ENCODE measurements around the gene AGAP1.

AGAP1 gene

GRCh38 chr2:235498541-235498940, 4.7 kb downstream of the AGAP1 start:
- Histone ChIP-seq H3K27me3 (ENCODE audit: control insufficient read depth, insufficient read depth, low read length, poor library complexity, severe bottlenecking) (peaks cover 4% of the 10 kb centered on the region), H3K27ac (ENCODE audit: insufficient read depth, low read depth, low read length, poor library complexity, severe bottlenecking) (no peak overlapping the region), H3K4me1 (ENCODE audit: control insufficient read depth, insufficient read depth, low read length) (peaks cover 49% of the 10 kb centered on the region), H3K9me3 (ENCODE audit: control insufficient read depth, low read length) (no peaks in the 10 kb centered on the region), H3K36me3 (ENCODE audit: control insufficient read depth, insufficient read depth, low read length) (no peaks in the 10 kb centered on the region), H3K4me3 (ENCODE audit: insufficient read depth, low read depth, low read length) (no peak overlapping the region)
- 79 to 81% methylated on average over 9 of the region's 9 CpGs for WGBS, 2 experiments

GRCh38 chr2:235498946-235499812, 5.3 kb downstream of the AGAP1 start:
- H3K4me1 ChIP-seq (ENCODE audit: control insufficient read depth, insufficient read depth, low read length): peaks cover 50% of the 10 kb centered on the region

GRCh38 chr2:235500110-235500760, 6.4 kb downstream of the AGAP1 start:
- Histone ChIP-seq H3K4me3 (ENCODE audit: insufficient read depth, low read depth, low read length) (no peak overlapping the region), H3K27me3 (ENCODE audit: control insufficient read depth, insufficient read depth, low read length, poor library complexity, severe bottlenecking) (no peaks in the 10 kb centered on the region), H3K9me3 (ENCODE audit: control insufficient read depth, low read length) (no peaks in the 10 kb centered on the region), H3K4me1 (ENCODE audit: control insufficient read depth, insufficient read depth, low read length) (peaks cover 58% of the 10 kb centered on the region), H3K36me3 (ENCODE audit: control insufficient read depth, insufficient read depth, low read length) (no peaks in the 10 kb centered on the region), H3K27ac (ENCODE audit: insufficient read depth, low read depth, low read length, poor library complexity, severe bottlenecking) (no peak overlapping the region)
- WGBS, 2 experiments: 93 to 94% methylated on average over 13 of the region's 13 CpGs

More at GRCh38 chr2:235498946-235499812, 5.3 kb downstream of the AGAP1 start:
- H3K27ac ChIP-seq (ENCODE audit: insufficient read depth, low read depth, low read length, poor library complexity, severe bottlenecking): no peak overlapping the region
- no peaks in the 10 kb centered on the region for H3K9me3 ChIP-seq (ENCODE audit: control insufficient read depth, low read length)
- WGBS, 2 experiments: 91% methylated on average over 24 of the region's 24 CpGs
- H3K4me3 ChIP-seq (ENCODE audit: insufficient read depth, low read depth, low read length): no peak overlapping the region
- H3K36me3 ChIP-seq (ENCODE audit: control insufficient read depth, insufficient read depth, low read length): no peaks in the 10 kb centered on the region
- H3K27me3 ChIP-seq (ENCODE audit: control insufficient read depth, insufficient read depth, low read length, poor library complexity, severe bottlenecking): peaks cover 4% of the 10 kb centered on the region

GRCh38 chr2:235500761-235501672, 7.2 kb downstream of the AGAP1 start:
- H3K36me3 ChIP-seq (ENCODE audit: control insufficient read depth, insufficient read depth, low read length): no peaks in the 10 kb centered on the region
- H3K9me3 ChIP-seq (ENCODE audit: control insufficient read depth, low read length): no peaks in the 10 kb centered on the region
- H3K4me1 ChIP-seq (ENCODE audit: control insufficient read depth, insufficient read depth, low read length): peaks cover 55% of the 10 kb centered on the region
- no peaks in the 10 kb centered on the region for H3K27me3 ChIP-seq (ENCODE audit: control insufficient read depth, insufficient read depth, low read length, poor library complexity, severe bottlenecking)
- H3K4me3 ChIP-seq (ENCODE audit: insufficient read depth, low read depth, low read length): no peak overlapping the region
- no peak overlapping the region for H3K27ac ChIP-seq (ENCODE audit: insufficient read depth, low read depth, low read length, poor library complexity, severe bottlenecking)
- 66 to 71% methylated on average over 17 to 18 of the region's 18 CpGs for WGBS, 2 experiments

GRCh38 chr2:235501673-235502031, 7.8 kb downstream of the AGAP1 start:
- 44 to 46% methylated on average over 6 to 7 of the region's 7 CpGs for WGBS, 2 experiments
- H3K36me3 ChIP-seq (ENCODE audit: control insufficient read depth, insufficient read depth, low read length): no peaks in the 10 kb centered on the region
- peak overlapping the region; percentile 18 for H3K27ac ChIP-seq (ENCODE audit: insufficient read depth, low read depth, low read length, poor library complexity, severe bottlenecking)
- H3K9me3 ChIP-seq (ENCODE audit: control insufficient read depth, low read length): no peaks in the 10 kb centered on the region
- no peaks in the 10 kb centered on the region for H3K27me3 ChIP-seq (ENCODE audit: control insufficient read depth, insufficient read depth, low read length, poor library complexity, severe bottlenecking)
- H3K4me3 ChIP-seq (ENCODE audit: insufficient read depth, low read depth, low read length): no peak overlapping the region
- peaks cover 50% of the 10 kb centered on the region for H3K4me1 ChIP-seq (ENCODE audit: control insufficient read depth, insufficient read depth, low read length)

- Histone ChIP-seq H3K36me3 (ENCODE audit: control insufficient read depth, insufficient read depth, low read length) (no peaks in the 10 kb centered on the region), H3K4me3 (ENCODE audit: insufficient read depth, low read depth, low read length) (no peak overlapping the region), H3K27me3 (ENCODE audit: control insufficient read depth, insufficient read depth, low read length, poor library complexity, severe bottlenecking) (no peaks in the 10 kb centered on the region), H3K4me1 (ENCODE audit: control insufficient read depth, insufficient read depth, low read length) (peaks cover 50% of the 10 kb centered on the region), H3K9me3 (ENCODE audit: control insufficient read depth, low read length) (no peaks in the 10 kb centered on the region), H3K27ac (ENCODE audit: insufficient read depth, low read depth, low read length, poor library complexity, severe bottlenecking) (no peak overlapping the region)
- 59 to 60% methylated on average over 6 of the region's 6 CpGs for WGBS, 2 experiments
Measured at GRCh38 chr2:235502336-235502735, 8.5 kb downstream of the AGAP1 start.

- Histone ChIP-seq H3K9me3 (ENCODE audit: control insufficient read depth, low read length) (no peaks in the 10 kb centered on the region), H3K36me3 (ENCODE audit: control insufficient read depth, insufficient read depth, low read length) (no peaks in the 10 kb centered on the region), H3K4me3 (ENCODE audit: insufficient read depth, low read depth, low read length) (no peak overlapping the region), H3K4me1 (ENCODE audit: control insufficient read depth, insufficient read depth, low read length) (peaks cover 45% of the 10 kb centered on the region), H3K27ac (ENCODE audit: insufficient read depth, low read depth, low read length, poor library complexity, severe bottlenecking) (peak overlapping the region; percentile 51), H3K27me3 (ENCODE audit: control insufficient read depth, insufficient read depth, low read length, poor library complexity, severe bottlenecking) (no peaks in the 10 kb centered on the region)
- 72 to 77% methylated on average over 12 of the region's 12 CpGs for WGBS, 2 experiments
Measured at GRCh38 chr2:235504441-235505180, 10.8 kb downstream of the AGAP1 start.

- no peaks in the 10 kb centered on the region for H3K36me3 ChIP-seq (ENCODE audit: control insufficient read depth, insufficient read depth, low read length)
- peaks cover 44% of the 10 kb centered on the region for H3K4me1 ChIP-seq (ENCODE audit: control insufficient read depth, insufficient read depth, low read length)
- H3K4me3 ChIP-seq (ENCODE audit: insufficient read depth, low read depth, low read length): no peak overlapping the region
- no peaks in the 10 kb centered on the region for H3K27me3 ChIP-seq (ENCODE audit: control insufficient read depth, insufficient read depth, low read length, poor library complexity, severe bottlenecking)
- H3K9me3 ChIP-seq (ENCODE audit: control insufficient read depth, low read length): no peaks in the 10 kb centered on the region
- 59 to 61% methylated on average over 7 of the region's 7 CpGs for WGBS, 2 experiments
- peak overlapping the region; percentile 51 for H3K27ac ChIP-seq (ENCODE audit: insufficient read depth, low read depth, low read length, poor library complexity, severe bottlenecking)
Measured at GRCh38 chr2:235505181-235505741, 11.4 kb downstream of the AGAP1 start.

GRCh38 chr2:235506291-235506996, 12.6 kb downstream of the AGAP1 start:
- Histone ChIP-seq H3K4me1 (ENCODE audit: control insufficient read depth, insufficient read depth, low read length) (peaks cover 35% of the 10 kb centered on the region), H3K27ac (ENCODE audit: insufficient read depth, low read depth, low read length, poor library complexity, severe bottlenecking) (no peak overlapping the region), H3K36me3 (ENCODE audit: control insufficient read depth, insufficient read depth, low read length) (no peaks in the 10 kb centered on the region), H3K27me3 (ENCODE audit: control insufficient read depth, insufficient read depth, low read length, poor library complexity, severe bottlenecking) (no peaks in the 10 kb centered on the region), H3K4me3 (ENCODE audit: insufficient read depth, low read depth, low read length) (no peak overlapping the region), H3K9me3 (ENCODE audit: control insufficient read depth, low read length) (no peaks in the 10 kb centered on the region)
- WGBS, 2 experiments: 82 to 83% methylated on average over 14 of the region's 14 CpGs
